Muscle of leg (tissue), 11 donors: Measurements from ENCODE around the gene NADK. TPM values are rescaled to one million over a fixed set of nuclear protein-coding genes. Genes with fewer than 3 reads are reported as not detected.
A peak's percentile ranks its signal among the peaks of the same experiment; 100 is the strongest.
"Not testable (repeated sequence)": the region's sequence is repeated elsewhere in the genome, so short reads cannot be mapped to it uniquely, and the experiment has no call there.

Experiments
- DNase-seq: peaks from one replicate; pipeline ENCODE4 v3.0.0; 2013
- H3K27ac ChIP-seq: one replicate; pipeline ENCODE4 v1.5.1; 2013; ENCODE audit warnings: mild to moderate bottlenecking, low read length, control low read depth
- H3K27me3 ChIP-seq: one replicate; pipeline ENCODE4 v1.6.1; 2013; ENCODE audit warnings: low read length; ENCODE audit not compliant: control insufficient read depth, insufficient read depth
- H3K36me3 ChIP-seq: one replicate; pipeline ENCODE4 v1.6.1; 2013; ENCODE audit warnings: low read length; ENCODE audit not compliant: control insufficient read depth, insufficient read depth
- H3K4me1 ChIP-seq: one replicate; pipeline ENCODE4 v1.6.1; 2013; ENCODE audit warnings: low read length; ENCODE audit not compliant: control insufficient read depth, insufficient read depth
- H3K4me3 ChIP-seq: one replicate; pipeline ENCODE4 v1.5.1; 2013; ENCODE audit warnings: low read length, control low read depth
- H3K9me3 ChIP-seq: replicated peaks from 2 replicates; pipeline ENCODE4 v1.6.1; 2013; ENCODE audit warnings: low read depth, low read length; ENCODE audit not compliant: control insufficient read depth
- WGBS: methylation state at CpG from one replicate; pipeline ENCODE4 v1.1.5; 2013; ENCODE audit warnings: missing lambda C conversion rate; ENCODE audit not compliant: insufficient coverage; 5-methylcytosine and 5-hydroxymethylcytosine counted together
- polyA plus RNA-seq, 8 donors: library from polyadenylated mRNA; unstranded; fragments of 120-200 nt; gene quantifications; one replicate each; pipeline versions ENCODE4 v1.2.1 to v1.2.3, GENCODE V29; 2013; ENCODE audit warnings: inconsistent platforms in 1 of 8, low replicate concordance in 1 of 8; ENCODE audit not compliant: insufficient read length in 8 of 8, insufficient read depth in 1 of 8
- total RNA-seq: library from RNA; stranded (reverse); fragments of 120-200 nt; gene quantifications from one replicate; pipeline ENCODE4 v1.2.4, GENCODE V29; 2013

NADK gene
- total and polyA plus RNA-seq, 9 donors: 18.2 to 40.1 (median 31.6) TPM

DNA sequence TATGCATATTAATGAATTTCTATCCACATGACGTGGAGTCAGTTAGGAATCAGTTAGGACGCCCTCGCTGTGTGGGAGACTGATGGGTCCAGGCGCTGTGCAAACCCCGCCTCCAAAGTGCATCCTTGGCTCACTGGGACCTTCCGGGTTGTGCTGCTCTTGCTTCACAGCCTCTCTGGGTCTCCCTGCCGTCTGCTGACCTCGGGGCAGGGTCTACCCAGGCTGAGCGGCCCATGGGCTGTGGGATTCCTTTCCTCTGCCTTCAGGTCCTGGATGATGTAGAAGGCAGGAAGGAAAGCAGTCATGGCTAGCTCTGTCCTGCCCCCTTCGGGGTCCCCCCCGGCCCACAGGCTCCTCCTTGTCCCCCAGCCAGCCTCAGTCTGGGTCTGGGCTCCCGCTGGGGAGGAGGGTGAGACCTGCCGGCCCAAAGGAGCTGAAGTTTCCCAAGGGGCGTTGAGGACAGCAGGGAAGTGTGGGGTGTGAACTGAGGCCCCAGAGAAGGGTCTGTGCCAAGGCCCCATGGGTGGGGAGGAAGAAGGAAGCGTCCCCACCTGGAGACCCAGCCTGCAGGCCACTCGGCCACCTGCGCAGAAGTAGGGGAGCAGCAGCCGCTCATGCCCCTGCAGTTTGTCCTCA is 29.5 kb downstream of the NADK start:
- Histone ChIP-seq H3K9me3 (no peaks in the 10 kb centered on the region), H3K4me1 (peaks cover 18% of the 10 kb centered on the region), H3K36me3 (peaks cover 15% of the 10 kb centered on the region), H3K4me3 (no peak overlapping the region), H3K27me3 (no peaks in the 10 kb centered on the region), H3K27ac (no peak overlapping the region)
- DNase-seq: no peak
- WGBS: 66% methylated on average over 10 of the region's 18 CpGs

- WGBS: no CpG with 5 or more reads among the region's 35 CpGs
- H3K4me1 ChIP-seq, DNase-seq, H3K9me3 ChIP-seq, H3K36me3 ChIP-seq, H3K27me3 ChIP-seq, H3K4me3 ChIP-seq: not testable (repeated sequence)
- H3K27ac ChIP-seq: peak overlapping the region; percentile 51
These were observed 31.7 kb downstream of the NADK start for GRCh38 chr1:1746566-1746909.

DNA sequence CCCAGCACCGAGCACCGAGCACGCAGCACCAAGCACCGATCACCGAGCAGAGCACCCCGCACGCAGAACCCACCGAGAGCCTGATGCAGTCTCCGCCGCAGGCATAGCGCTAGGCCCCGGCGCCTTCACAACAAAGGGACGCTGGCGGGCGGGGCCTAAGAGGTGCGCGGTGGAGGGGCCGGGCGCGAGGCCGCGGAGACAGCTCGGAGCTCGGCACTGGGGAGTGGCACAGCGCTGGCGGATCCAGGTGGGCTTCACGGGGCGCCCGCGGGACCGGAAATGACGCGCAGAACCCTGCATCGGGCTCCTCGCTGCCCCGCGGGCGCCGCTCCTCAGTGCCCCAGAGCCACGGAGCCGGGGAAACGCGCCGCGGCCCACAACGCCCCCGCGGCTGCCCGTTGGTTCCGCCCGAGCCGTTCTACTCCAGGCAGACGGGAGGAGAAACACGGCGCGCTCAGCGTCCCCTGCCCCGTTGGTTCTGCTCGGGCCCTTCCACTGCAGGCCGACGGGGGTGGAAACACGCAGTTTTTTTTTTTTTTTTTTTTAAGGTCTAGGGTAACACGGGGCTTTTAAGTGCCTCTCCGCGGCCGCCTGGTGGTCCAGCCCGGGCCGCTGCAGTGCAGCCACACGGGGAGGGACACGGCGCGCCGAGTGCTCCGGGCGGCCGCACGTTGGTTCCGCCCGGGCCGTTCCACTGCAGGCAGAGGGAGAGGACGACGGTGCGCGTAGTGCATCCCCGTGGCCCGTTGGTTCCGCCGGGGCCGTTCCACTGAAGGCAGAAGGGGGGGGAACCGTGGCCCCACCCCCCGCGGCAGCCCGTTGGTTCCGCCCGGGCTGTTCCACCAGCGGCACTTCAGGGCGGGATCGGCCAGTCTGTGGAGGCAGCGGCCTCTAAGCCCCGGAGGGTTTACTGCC is 32.4 kb downstream of the NADK start:
- 0% methylated on average over 29 of the region's 101 CpGs for WGBS
- H3K36me3 ChIP-seq, H3K27me3 ChIP-seq, H3K9me3 ChIP-seq, H3K4me1 ChIP-seq: not testable (repeated sequence)
- DNase-seq: peak; percentile 78
- Histone ChIP-seq H3K4me3 (peak overlapping the region; percentile 28), H3K27ac (peak overlapping the region; percentile 82)

GRCh38 chr1:1742529-1742928 is 35.7 kb downstream of the NADK start:
- not testable (repeated sequence) for H3K4me1 ChIP-seq, H3K27me3 ChIP-seq, H3K4me3 ChIP-seq, H3K36me3 ChIP-seq, H3K27ac ChIP-seq, H3K9me3 ChIP-seq, DNase-seq
- WGBS: 92% methylated on average over 4 of the region's 11 CpGs

GRCh38 chr1:1741013-1741412 is 37.3 kb downstream of the NADK start:
- 88% methylated on average over 3 of the region's 12 CpGs for WGBS

GRCh38 chr1:1738799-1739337 is 39.4 kb downstream of the NADK start:
- peaks cover 17% of the 10 kb centered on the region for H3K36me3 ChIP-seq
- H3K9me3 ChIP-seq, H3K27ac ChIP-seq, H3K4me1 ChIP-seq, H3K27me3 ChIP-seq, DNase-seq, H3K4me3 ChIP-seq: not testable (repeated sequence)
- no CpG with 5 or more reads among the region's 22 CpGs for WGBS

More at GRCh38 chr1:1741013-1741412, 37.3 kb downstream of the NADK start:
- not testable (repeated sequence) for H3K4me3 ChIP-seq, H3K9me3 ChIP-seq, H3K27me3 ChIP-seq, H3K27ac ChIP-seq, DNase-seq, H3K4me1 ChIP-seq, H3K36me3 ChIP-seq

DNA sequence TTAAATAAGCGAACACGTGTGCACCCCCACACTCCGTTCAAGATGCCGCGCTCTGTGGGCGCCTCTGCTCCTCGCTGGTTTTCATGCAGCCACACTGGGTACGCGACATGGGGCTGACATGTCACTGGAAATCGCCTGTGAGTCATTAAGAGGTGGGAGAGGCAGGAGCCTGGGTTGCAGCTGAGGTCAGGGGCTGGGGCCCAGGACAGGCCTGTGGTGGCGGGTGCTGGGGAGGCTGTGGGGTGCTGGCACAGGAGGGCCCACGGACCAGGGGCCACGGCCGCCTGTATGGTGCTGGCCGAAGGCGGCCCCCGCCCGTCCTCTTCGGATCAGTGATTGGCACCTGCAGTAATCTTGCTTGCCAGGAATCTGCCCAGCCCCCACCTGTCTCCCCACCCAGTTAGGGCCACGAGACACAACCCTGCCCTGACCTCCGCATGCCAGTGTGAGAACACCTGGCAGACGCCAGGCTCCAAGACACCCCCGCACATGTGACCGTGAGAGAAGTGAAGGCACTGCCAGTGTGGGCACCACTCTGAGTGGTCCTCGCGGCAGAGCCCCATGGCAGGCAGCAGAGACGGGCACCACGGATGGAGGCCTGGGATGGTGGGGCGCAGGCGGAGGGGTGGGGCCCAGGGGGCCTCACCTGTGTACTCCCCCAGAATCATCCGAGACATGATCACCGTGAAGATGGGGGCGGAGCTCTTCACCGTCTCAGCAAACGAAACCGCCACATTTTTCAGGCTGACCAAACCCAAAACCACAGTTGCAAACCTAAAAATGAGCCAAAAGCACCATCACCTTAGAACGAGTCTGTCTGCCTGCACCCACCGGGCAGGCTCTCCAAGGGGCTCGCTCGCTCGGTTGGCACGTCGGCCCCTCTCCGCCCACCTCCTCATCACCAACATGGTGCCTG is 40.3 kb downstream of the NADK start:
- not testable (repeated sequence) for H3K4me3 ChIP-seq, DNase-seq, H3K4me1 ChIP-seq, H3K9me3 ChIP-seq, H3K27ac ChIP-seq, H3K27me3 ChIP-seq
- H3K36me3 ChIP-seq: peaks cover 20% of the 10 kb centered on the region
- 93% methylated on average over 10 of the region's 44 CpGs for WGBS

DNA sequence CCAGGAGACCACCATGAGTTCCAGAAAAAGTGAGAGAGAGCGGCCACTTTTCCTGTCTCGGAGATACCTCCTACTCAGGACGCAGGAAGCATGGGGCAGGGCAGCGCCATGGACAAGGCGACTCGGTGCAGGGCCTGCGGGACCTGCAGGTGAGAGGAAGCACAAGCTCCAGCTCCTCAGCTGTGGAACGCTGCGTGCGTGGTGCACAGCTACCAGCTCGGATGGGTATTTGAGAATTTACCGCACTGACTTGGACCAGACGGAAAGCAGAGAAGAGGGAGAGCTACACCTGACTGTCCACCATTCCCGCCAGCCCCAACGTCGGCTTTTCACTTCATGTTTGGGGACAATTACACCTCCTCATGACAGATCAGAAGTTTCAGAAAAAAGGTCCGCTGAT is 45.9 kb downstream of the NADK start:
- no peak overlapping the region for H3K27ac ChIP-seq
- H3K36me3 ChIP-seq: peaks cover 46% of the 10 kb centered on the region
- no peaks in the 10 kb centered on the region for H3K27me3 ChIP-seq
- no peaks in the 10 kb centered on the region for H3K4me1 ChIP-seq
- no peak overlapping the region for H3K4me3 ChIP-seq
- no peaks in the 10 kb centered on the region for H3K9me3 ChIP-seq
- WGBS: 96% methylated on average over 14 of the region's 17 CpGs
- no peak for DNase-seq

DNA sequence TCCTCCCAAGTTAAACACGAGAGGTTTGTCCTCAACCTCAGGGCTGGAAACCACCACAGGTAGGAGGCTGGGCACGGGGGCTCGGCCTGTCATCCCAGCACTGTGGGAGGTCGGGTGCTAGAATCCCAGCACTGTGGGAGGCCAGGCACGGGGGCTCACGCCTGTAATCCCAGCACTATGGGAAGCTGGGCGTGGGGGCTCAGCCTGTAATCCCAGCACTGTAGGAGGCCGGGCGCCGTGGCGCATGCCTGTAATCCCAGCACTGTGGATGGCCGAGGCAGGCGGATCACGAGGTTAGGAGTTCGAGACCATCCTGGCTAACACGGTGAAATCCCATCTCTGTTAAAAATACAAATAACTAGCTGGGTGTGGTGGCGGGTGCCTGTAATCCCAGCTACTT is 47.4 kb downstream of the NADK start:
- Histone ChIP-seq H3K4me1 (no peaks in the 10 kb centered on the region), H3K27ac (no peak overlapping the region), H3K4me3 (no peak overlapping the region), H3K36me3 (peaks cover 45% of the 10 kb centered on the region), H3K9me3 (no peaks in the 10 kb centered on the region), H3K27me3 (no peaks in the 10 kb centered on the region)
- 90% methylated on average over 13 of the region's 17 CpGs for WGBS
- DNase-seq: no peak

DNA sequence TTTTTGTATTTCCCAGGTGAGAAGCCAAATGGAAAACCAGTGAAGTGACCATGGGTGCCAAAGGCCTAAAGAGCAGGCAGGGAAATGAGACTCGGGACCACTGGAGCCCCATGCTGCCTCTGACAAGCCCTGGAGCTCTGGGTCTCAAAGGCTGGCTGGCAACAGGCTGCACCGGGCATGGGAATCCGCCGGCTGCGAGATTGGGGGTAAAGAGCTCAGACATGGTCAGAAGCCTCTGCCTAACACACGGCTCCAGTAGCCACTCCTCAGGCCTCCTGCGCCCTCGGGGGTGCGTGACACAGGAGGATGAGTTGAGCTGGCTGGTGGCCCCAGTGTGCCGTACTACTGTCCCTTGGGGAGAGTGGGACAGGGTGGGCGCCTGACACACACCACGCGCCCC is 48.0 kb downstream of the NADK start:
- not testable (repeated sequence) for H3K9me3 ChIP-seq, H3K4me1 ChIP-seq, H3K27me3 ChIP-seq, H3K27ac ChIP-seq, DNase-seq, H3K4me3 ChIP-seq
- 100% methylated on average over 1 of the region's 13 CpGs for whole genome bisulfite sequencing
- H3K36me3 ChIP-seq: peaks cover 44% of the 10 kb centered on the region
